ENCODE data around the gene TARM1.

- TF ChIP-seq CTCF (IDR thresholded peaks at IDR 0.05) (no peak), EZH2 (IDR thresholded peaks at IDR 0.05; ENCODE audit: borderline replicate concordance, insufficient read depth, low read depth, low read length, poor library complexity, severe bottlenecking) (no peak)
Measured at GRCh38 chr19:54042989-54043388, 38.2 kb downstream of the TARM1 start.
